ENCODE data around the gene CERCAM. TPM values are rescaled to one million over a fixed set of nuclear protein-coding genes. Genes with fewer than 3 reads are reported as not detected.

CERCAM gene
- total and polyA plus RNA-seq, 4 donors: 1.1 to 2.9 (median 1.8) TPM

DNA sequence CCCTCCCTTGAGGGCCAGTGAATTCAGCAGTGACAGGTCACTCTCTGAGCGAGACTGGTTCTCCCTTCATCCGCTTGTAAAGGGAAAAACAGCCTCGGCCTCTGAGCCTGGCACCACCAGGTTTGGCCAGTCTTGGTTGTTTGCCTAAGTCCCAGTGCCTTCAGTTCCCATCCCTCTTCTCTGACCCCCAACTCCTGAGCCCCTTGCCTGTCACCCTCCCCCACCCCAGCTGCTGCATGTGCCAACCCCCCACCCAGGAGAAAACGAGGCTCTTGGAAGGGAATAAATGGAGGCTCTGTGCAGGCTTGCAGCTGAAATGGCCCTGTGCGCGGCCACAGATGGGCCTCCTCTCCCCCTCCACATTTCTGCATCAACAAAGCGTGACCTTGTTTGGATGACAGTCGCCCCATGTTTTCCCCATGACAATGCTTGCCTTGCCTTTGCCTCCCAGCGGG lies 46.4 kb upstream of the CERCAM start:
- DNase-seq (ENCODE audit: low spot score): no peak
- peaks cover 0 to 6% (median 4%) of the 10 kb centered on the region in 4 donors for H3K36me3 ChIP-seq (ENCODE audit: control insufficient read depth in 4 of 4, insufficient read depth in 3 of 4, low read depth in 1 of 4, low read length in 3 of 4)
- 95% methylated on average over 9 of the region's 9 CpGs for WGBS

GRCh38 chr9:128375865-128376264 lies 44.8 kb upstream of the CERCAM start:
- DNase-seq (ENCODE audit: low spot score): no peak
- no peaks in the 10 kb centered on the region for H3K27me3 ChIP-seq (ENCODE audit: control insufficient read depth in 4 of 4, insufficient read depth in 4 of 4, low read length in 3 of 4)
- WGBS: 92% methylated on average over 5 of the region's 5 CpGs
- H3K27ac ChIP-seq (ENCODE audit: low read depth in 1 of 2, low read length in 2 of 2): no peak overlapping the region
- no peaks in the 10 kb centered on the region for H3K9me3 ChIP-seq (ENCODE audit: control insufficient read depth in 4 of 4, low read length in 3 of 4)
- H3K4me3 ChIP-seq (ENCODE audit: low read depth in 1 of 3, low read length in 3 of 3): no peak overlapping the region
- no peak overlapping the region for H3K9ac ChIP-seq (ENCODE audit: low read depth in 1 of 2, low read length in 2 of 2)
- peaks cover 0 to 14% (median 11%) of the 10 kb centered on the region in 4 donors for H3K4me1 ChIP-seq (ENCODE audit: control insufficient read depth in 4 of 4, insufficient read depth in 4 of 4, low read length in 3 of 4)
- H3K36me3 ChIP-seq (ENCODE audit: control insufficient read depth in 4 of 4, insufficient read depth in 3 of 4, low read depth in 1 of 4, low read length in 3 of 4): peaks cover 0 to 9% (median 4%) of the 10 kb centered on the region in 4 donors
- TF ChIP-seq REST (IDR thresholded peaks at IDR 0.05): no peak
- no peak for TF ChIP-seq EGR1 (IDR thresholded peaks at IDR 0.05; ENCODE audit: low read depth in 2 of 2)
- no peak for TF ChIP-seq JUND (IDR thresholded peaks at IDR 0.05)
- TF ChIP-seq, protein P1, sequence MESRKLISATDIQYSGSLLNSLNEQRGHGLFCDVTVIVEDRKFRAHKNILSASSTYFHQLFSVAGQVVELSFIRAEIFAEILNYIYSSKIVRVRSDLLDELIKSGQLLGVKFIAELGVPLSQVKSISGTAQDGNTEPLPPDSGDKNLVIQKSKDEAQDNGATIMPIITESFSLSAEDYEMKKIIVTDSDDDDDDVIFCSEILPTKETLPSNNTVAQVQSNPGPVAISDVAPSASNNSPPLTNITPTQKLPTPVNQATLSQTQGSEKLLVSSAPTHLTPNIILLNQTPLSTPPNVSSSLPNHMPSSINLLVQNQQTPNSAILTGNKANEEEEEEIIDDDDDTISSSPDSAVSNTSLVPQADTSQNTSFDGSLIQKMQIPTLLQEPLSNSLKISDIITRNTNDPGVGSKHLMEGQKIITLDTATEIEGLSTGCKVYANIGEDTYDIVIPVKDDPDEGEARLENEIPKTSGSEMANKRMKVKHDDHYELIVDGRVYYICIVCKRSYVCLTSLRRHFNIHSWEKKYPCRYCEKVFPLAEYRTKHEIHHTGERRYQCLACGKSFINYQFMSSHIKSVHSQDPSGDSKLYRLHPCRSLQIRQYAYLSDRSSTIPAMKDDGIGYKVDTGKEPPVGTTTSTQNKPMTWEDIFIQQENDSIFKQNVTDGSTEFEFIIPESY (IDR thresholded peaks at IDR 0.05): no peak
- TF ChIP-seq GABPA (IDR thresholded peaks at IDR 0.05 in 1 of 2, conservative IDR thresholded peaks at IDR 0.05 in 1 of 2): no peak
- no peak for TF ChIP-seq TAF1 (conservative IDR thresholded peaks at IDR 0.05)
- no peak for TF ChIP-seq YY1 (IDR thresholded peaks at IDR 0.05)
- TF ChIP-seq NR2F2 (IDR thresholded peaks at IDR 0.05): no peak
- TF ChIP-seq HNF4A (conservative IDR thresholded peaks at IDR 0.05): no peak

More for the DNA sequence above, 46.4 kb upstream of the CERCAM start:
- Histone ChIP-seq H3K4me3 (ENCODE audit: low read depth in 1 of 3, low read length in 3 of 3) (no peak overlapping the region), H3K9me3 (ENCODE audit: control insufficient read depth in 4 of 4, low read length in 3 of 4) (no peaks in the 10 kb centered on the region), H3K9ac (ENCODE audit: low read depth in 1 of 2, low read length in 2 of 2) (no peak overlapping the region), H3K27ac (ENCODE audit: low read depth in 1 of 2, low read length in 2 of 2) (no peak overlapping the region), H3K4me1 (ENCODE audit: control insufficient read depth in 4 of 4, insufficient read depth in 4 of 4, low read length in 3 of 4) (peaks cover 0 to 20% (median 17%) of the 10 kb centered on the region in 4 donors), H3K27me3 (ENCODE audit: control insufficient read depth in 4 of 4, insufficient read depth in 4 of 4, low read length in 3 of 4) (no peaks in the 10 kb centered on the region)
- TF ChIP-seq HNF4A (conservative IDR thresholded peaks at IDR 0.05) (no peak), MAX (IDR thresholded peaks at IDR 0.05) (no peak), HNF4G (IDR thresholded peaks at IDR 0.05) (no peak), REST (IDR thresholded peaks at IDR 0.05) (no peak), JUND (IDR thresholded peaks at IDR 0.05) (no peak), RXRA (IDR thresholded peaks at IDR 0.05) (no peak), FOXA1 (IDR thresholded peaks at IDR 0.05) (no peak), RAD21 (IDR thresholded peaks at IDR 0.05) (no peak)
- TF ChIP-seq, protein P2, sequence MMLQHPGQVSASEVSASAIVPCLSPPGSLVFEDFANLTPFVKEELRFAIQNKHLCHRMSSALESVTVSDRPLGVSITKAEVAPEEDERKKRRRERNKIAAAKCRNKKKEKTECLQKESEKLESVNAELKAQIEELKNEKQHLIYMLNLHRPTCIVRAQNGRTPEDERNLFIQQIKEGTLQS (IDR thresholded peaks at IDR 0.05): no peak
- TF ChIP-seq, protein P3, sequence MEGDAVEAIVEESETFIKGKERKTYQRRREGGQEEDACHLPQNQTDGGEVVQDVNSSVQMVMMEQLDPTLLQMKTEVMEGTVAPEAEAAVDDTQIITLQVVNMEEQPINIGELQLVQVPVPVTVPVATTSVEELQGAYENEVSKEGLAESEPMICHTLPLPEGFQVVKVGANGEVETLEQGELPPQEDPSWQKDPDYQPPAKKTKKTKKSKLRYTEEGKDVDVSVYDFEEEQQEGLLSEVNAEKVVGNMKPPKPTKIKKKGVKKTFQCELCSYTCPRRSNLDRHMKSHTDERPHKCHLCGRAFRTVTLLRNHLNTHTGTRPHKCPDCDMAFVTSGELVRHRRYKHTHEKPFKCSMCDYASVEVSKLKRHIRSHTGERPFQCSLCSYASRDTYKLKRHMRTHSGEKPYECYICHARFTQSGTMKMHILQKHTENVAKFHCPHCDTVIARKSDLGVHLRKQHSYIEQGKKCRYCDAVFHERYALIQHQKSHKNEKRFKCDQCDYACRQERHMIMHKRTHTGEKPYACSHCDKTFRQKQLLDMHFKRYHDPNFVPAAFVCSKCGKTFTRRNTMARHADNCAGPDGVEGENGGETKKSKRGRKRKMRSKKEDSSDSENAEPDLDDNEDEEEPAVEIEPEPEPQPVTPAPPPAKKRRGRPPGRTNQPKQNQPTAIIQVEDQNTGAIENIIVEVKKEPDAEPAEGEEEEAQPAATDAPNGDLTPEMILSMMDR (IDR thresholded peaks at IDR 0.05; ENCODE audit: low read depth, low read length, missing input control): no peak

Measured in liver (tissue), 9 donors.